Measurements from ENCODE around the gene ATP1A1. TPM values are rescaled to one million over a fixed set of nuclear protein-coding genes. Genes with fewer than 3 reads are reported as not detected.

The ATP1A1 gene
- polyA plus RNA-seq, 1 donor, result 104 TPM

DNA sequence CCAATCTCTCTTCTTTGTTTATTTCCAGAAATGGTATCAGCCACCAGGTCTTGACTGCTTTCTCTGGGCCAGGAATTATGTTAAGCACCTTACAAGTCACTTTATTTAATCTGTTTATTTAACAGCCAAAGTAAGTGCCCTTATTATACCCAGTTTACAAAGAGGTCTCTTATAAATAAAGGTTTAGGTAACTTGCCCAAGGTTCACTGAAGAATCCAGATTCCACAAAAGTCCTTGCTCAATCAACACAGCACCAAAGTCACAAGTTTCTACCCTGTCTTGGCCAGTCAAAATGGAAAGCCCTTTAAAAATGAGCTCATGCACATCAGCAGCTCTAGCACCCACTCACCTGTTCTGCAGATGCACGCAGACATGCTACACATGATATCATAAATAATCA, 28.0 kb upstream of the ATP1A1 start:
- no peak for DNase-seq (ENCODE audit: low read depth)

DNA sequence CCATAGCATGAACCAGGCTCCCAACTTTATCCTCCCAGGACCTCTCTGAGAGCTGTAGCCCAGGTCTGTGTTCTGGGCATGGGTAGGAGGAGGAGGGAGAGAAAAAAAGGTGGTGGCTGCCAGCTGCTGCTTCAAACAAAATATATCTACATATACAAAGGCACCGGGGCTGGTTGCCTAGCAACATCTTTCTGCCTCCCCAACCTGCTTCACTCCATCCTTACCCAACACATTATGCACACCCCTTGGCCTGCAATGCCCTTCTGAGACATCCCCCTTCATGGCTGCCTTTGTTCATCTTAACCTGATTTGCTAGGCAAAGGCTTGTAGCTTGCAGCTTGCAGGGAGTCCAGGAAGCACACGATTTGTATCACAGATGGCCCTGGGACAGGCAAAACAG, 27.2 kb upstream of the ATP1A1 start:
- DNase-seq (ENCODE audit: low read depth), result no peak

DNA sequence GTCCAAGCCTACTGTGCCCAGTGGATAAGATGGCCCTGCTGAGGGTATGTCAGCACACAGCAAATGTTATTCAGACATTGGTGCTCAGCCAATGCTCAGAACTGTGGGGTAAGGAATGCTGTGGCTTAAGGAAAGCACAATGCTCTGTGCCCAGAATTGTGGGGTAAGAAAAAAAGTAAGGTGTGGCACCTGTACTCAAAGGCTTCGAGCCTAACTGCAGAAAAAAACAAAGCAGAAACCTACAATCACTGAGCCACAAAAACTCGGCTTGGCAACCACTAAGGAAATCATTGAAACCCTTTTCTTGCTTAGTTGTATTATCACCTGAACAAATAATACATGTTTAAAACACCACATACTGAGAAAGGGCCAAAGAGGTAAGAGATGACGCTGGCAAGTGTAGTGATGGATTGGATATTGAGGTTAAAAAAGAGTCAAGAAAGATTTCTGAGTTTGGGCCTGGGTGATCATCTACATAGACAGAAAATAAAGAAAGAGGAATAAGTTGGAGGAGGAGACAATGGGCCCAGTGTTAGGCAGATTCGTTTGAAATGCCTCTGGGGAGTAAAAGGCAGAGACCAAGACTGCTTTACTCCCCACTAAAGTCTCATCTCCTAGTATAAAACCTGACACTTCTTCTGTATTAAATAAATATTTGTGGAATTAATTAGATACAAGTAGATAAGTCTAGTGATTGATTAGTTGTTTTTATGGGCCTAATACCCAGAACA, 25.9 kb upstream of the ATP1A1 start:
- no peak for DNase-seq (ENCODE audit: low read depth)

DNA sequence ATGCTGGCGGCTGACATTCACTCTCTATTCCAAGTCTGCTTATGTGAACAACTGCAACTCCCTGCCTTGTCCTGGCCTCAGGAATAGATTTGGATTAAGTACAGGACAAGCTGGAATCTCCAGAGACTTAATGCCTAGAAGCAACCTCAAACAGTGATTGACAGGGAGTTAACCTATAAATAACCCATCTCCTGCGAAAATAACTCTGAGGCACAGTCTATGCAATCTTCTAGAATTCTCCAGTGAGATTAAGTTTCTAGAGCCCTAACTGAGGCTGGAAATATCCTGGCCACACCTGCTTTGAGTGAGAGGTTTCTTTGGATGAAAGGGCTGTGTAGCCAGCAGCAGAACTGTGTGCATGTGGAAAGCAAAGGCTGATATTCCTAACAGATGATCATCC, 25.3 kb upstream of the ATP1A1 start:
- no peak for DNase-seq (ENCODE audit: low read depth)

DNA sequence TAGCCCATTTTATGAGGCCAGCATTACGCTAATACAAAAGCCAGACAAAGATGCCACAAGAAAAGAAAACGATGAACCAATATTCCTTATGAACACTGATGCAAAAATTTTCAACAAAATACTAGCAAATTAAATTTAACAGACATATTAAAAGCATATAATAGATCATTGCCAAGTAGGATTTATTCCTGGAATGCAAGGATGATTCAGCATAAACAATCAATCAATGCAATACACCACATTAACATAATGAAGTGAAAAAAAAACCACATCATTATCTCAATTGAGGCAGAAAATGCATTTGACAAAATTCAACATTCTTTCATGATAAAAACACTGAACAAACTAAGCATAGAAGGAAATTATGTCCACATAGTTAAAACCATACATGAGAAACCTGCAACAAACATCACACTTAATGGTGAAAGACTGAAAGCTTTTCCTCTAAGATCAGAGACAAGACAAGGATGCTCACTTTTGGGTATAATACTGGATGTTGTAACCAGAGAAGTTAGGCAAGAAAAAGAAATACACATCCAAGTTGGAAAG, 22.9 kb upstream of the ATP1A1 start:
- no peak for DNase-seq (ENCODE audit: low read depth)

DNA sequence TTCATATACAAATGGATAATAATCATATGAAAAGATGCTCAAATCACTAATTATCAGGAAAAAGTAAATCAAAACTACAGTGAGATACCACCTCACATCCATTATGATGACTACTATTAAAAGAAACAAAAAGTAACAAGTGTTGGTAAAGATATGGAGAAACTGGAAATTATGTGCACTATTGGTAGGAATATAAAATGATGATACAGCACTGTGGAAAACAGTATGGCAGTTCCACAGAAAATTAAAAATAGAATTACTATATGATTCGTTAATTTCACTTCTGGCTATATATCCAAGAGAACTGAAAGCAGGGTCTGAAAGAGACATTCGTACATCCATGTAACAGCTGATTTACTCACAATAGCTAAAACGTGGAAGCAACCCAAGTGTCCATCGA, 21.1 kb upstream of the ATP1A1 start:
- no peak for DNase-seq (ENCODE audit: low read depth)

DNA sequence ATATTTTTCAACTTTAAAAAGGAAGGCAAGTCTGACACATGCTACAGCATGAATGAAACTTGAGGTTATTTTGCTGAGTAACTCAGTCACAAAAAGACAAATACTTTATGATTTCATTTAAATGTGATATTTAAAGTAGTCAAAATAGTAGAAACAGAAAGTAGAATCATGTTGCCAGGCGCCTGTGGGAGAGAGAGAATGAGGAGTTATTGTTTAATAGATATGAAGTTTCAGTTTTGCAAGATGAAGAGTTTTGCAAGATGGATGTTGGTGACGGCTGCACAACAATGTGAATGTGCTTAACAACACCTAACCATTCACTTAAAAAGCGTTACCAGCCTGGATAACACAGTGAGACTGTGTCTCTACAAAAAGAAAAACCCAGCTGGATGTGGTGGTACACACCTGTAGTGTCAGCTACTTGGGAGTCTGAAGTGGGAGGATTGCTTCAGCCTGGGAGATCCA, 20.7 kb upstream of the ATP1A1 start:
- DNase-seq (ENCODE audit: low read depth), result no peak

DNA sequence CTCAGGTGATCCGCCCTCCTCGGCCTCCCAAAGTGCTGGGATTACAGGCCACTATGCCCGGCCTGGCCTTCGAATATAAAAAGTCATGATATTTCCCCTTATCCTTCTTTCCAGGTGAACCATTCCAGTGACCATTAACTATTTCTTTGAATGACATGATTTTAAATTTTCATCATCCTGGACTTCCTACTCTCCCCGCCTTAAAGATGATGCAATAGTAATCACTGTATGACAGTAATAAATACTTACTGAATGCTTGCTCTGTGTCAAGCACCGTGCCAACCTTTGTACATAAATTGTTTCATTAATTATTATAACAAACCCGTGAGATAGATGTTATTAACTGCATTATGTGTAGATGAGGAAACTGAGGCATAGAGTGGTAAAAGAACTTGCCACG, 19.9 kb upstream of the ATP1A1 start:
- DNase-seq (ENCODE audit: low read depth), result no peak

DNA sequence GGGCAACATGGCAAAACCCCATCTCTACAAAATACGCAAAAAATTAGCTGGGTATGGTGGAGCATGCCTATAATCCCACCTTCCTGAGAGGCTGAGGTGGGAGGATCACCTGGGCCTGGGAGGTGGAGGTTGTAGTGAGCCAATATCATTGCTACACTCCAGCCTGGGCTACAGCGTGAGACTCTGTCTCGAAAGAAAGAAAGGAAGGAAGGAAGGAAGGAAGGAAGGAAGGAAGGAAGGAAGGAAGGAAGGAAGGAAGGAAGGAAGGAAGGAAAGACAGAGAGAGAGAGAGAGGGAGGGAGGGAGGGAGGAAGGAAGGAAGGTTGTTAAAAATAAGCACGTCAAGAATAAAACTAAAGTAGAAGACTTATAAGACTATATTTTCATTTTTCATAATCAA, 17.0 kb upstream of the ATP1A1 start:
- DNase-seq (ENCODE audit: low read depth), result no peak

DNA sequence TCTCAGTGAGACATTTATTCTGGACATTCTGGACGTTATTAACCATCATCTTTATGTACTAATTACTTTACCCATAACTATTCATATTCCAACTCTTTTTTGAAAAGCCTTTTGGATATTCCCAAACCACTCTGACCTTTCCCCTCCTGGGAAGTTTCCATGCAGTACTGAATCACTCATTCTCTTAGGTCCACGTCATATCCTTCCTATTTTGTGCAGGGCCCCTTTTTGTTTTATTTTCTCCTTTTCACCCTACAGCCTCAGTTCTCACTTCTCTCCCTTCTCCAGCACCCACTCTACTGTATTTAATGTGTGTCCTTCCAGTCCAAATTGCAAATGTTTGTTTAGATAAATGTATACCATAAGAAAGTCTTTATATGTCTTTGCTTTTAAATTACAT, 16.4 kb upstream of the ATP1A1 start:
- no peak for DNase-seq (ENCODE audit: low read depth)

DNA sequence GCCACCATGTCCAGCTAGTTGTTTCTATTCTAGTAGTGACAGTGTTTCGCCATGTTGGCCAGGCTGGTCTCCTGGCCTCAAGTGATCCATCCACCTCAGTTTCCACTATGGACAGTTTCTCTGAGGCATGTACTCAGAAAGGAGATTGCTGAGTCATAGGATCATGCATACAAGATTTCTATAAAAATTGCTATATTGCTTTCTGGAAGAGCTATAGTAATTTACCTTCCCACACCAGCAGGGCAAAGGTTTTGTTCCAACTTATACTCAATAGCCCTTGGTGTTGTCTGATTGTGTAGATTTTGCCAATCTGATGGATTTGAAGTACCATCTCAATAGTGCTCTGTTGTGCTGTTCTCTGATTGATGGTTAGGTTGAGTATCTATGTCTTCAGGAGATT, 15.6 kb upstream of the ATP1A1 start:
- DNase-seq (ENCODE audit: low read depth), result no peak

DNA sequence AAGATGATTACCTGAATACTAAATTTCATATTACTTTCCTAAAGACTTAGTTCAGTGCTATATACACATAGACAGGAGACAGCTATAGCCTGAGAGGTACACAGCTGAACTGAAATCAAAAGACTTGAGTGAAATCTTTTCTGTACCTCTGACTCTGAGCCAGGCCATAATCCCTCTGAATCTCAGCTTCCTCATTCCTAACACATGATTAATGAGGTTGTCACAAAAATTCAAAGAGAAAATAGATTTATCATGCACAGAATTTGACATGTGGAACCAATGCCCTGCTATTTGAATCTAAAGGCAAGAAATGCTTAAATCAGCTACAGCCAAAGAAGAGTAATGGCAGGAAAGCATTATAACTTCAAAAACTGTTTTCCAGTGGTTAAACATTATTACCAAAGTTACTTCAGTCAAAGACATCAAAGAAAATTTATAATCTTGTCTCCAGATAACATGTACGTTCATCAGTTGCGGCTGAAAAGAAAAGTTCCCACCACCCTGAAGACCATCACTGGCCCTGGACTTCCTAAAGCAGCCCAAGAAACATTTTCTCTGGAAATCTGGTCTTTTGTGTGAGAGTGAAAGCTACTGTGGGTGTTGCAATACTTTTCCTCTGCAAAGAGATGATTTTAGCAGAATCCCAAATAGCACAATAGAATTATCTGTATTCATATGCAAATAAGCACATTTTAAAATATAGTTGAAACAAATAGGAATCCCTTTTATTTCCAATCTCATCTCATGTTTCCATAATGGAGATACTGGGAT, 13.8 kb upstream of the ATP1A1 start:
- no peak for DNase-seq (ENCODE audit: low read depth)

DNA sequence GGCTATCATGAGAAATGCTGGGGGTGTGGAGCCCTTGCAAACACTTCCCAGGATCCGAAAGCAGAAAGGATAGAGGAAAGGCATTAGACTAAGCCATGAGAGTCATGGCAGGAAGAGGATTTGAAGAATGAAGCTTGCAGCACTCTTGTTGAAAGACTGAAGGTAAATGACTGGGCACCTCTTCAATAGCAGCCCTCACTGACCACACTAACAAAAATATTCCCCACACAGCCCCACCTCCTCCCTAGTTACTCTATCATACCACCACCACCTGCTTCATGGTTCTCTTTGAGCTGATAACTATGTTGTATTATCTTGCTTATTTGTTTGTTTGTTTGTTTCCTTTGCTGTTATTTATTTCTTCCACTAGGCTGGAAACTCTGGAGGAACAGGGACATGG, 13.2 kb upstream of the ATP1A1 start:
- no peak for DNase-seq (ENCODE audit: low read depth)

DNA sequence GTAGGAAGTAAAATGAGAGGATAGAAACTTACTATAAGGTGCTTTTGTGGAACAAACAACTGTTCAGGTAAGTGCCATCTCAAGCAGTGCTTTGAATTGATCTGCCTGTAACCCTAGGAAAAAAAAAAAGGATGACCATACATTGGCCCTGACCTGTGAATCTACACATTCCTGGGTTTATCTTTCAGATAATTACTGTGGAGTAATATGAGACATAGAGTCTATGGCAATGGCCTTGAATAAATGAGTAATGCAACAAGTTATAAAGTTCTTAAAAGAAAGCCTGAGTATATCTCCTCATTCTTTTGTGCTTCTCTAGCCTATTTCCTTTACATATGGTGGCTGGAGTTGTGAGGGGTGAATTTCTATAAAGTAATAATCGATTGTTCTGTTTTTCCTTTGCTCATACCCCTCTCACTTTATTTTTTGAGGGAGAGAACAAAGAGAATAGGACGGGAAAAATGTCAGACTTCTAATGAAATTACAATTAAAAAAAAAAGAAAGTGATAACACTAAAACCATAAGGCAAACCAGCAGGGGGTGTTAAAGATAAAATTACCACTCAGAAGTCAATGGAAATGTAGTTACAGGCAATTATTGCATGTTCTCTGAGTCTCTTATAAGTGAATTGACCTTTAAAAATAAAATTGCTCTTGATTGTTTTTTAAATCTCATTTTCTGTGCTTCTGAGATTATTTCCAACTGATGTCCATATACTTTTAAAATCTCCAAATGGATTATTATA, 12.4 kb upstream of the ATP1A1 start:
- no peak for DNase-seq (ENCODE audit: low read depth)

DNA sequence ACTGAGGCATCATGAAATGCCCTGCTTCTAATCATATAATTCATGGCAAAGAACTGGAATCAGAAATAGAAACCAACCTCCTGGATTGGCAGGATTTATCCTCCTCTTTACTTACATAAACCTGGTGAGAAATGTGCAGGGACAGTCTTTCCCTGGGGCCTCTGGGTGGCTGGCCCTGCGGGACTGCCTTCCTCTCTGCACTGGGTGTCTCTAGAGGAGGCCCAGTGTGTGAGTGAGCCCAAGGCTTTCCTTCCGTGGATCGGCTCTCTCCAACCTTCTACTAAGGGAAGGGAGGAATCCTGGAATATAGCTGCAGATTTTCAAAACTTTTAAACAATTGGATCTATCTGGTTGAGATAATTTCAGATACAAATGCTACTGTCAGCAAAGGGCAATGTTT, 11.4 kb upstream of the ATP1A1 start:
- DNase-seq (ENCODE audit: low read depth), result no peak

DNA sequence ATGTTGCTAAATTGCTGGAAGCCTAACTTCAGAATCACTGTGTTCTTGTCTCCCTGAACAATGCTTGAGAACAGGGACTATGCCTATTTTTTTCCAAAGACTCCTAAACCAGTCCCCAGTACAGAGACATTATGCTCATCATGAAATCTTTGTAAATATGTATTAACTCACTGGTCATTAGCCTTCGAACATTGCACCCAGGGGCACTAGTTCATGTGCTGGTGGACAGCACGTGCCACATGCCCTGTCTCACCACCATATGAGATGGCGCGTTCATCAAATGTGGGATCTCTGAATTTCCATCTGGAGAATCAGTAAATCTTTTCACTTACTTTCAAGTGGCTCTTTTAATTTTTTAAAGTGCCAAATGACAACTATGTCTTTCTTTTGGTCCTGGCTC, 11.0 kb upstream of the ATP1A1 start:
- DNase-seq (ENCODE audit: low read depth), result no peak

DNA sequence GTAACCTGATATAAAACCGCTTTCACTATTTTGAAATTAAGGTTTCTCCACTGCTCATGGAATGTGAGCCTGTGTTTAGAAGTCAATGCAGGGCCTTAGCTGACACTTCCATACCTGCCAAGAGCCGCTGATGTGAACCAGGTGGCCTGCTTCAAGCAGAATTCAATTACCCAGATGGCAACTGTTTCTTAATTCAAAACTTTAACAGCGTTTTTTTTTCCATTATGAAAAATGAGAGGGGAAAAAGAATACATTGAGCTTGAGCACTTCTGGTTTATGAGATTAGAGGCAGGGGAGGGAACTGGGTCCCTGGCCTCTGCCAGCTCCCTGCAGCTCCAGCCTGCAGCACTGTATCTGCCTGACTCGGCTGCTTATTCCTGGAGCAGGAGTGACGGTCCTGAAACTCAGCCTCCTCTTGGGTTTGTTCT, 7.7 kb upstream of the ATP1A1 start:
- DNase-seq (ENCODE audit: low read depth), result no peak

DNA sequence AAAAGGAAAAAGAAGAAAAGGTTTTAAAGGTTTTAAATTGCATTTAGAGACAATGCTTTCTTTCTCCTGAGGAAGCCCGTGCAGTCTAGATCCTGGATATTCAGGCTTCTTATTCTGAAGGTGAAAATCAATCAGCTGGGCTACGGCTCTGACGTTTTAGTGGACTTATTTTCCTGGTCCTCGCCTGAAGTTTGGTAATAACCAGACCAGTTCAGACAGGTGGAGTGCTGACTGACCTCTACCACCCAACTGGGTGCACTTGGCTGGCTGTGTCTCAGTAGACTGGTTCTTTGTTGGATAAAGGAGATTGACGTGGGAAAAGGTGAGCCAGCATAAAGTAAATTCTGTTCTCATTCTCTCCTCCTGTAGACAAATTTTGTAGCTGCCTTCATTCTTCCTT, 7.2 kb upstream of the ATP1A1 start:
- DNase-seq (ENCODE audit: low read depth), result no peak

DNA sequence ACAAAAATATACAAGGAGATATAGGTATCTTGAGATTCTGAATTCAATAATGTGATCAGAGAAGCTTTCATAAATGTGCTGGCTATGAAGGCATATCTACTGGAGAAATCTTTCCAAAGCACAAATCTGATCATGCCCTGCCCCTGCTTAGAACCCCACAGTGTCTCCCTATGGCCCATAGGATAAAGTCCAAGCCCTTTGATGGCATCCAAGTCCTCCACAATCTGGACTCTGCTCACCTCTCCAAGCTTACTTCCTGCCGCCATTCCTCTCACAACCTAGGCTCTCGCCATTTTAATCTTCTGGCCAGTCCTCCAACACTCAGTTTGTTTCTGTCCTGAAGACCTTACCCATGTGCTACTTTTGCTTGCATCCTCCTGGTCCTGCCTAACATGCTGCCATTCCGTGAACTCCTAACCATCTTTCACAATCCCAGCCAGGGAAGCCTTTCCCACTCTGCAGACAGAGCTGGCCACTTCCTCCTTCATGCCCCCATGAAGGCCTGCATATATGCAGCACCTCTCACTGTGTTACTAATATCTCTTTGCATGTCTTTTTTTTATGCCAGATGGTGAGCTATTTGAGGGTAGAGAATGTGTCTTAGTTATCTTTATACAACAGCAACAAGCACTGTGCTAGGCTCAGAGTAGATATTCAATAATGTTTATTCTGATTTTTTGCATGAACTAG, 5.6 kb upstream of the ATP1A1 start:
- no peak for DNase-seq (ENCODE audit: low read depth)

DNA sequence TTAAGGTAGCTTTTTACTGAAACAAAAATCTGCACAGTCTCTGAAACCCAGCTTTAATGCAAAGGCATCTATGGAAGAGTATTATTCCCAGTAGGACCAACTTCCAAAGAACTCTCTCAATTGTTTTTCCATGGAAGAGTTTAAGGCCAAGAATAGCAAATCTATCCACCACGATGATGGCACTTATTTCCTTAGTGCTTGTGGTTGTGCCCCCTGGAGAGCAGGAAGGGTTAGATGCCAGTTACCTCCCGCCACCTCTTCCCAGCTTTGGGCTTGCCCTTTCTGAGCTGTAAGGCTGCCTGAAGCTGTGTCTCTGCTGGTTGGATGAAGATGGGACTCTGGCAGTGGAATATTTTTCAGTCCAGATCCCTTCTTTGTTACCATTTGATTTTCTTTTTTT, 4.8 kb upstream of the ATP1A1 start:
- no peak for DNase-seq (ENCODE audit: low read depth)

DNA sequence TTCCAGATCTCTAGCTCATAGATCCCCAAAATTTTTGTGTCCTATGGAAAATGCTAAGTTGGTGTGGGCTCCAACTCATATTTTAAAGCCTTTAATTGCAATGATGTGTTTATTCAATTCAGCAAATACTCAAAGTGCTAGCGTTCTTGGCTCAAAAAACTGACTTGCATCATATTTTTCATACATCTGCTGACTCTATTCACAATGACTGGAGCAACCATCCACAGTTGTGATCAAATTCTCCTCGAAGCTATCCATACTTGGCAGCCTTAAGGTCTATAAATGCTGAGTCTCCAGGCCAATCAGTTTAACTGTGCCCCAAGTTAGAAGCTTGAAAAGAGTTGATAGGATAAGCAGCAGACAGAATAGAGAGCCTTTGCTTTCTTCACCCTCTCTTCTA, 2.9 kb upstream of the ATP1A1 start:
- DNase-seq (ENCODE audit: low read depth), result no peak

DNA sequence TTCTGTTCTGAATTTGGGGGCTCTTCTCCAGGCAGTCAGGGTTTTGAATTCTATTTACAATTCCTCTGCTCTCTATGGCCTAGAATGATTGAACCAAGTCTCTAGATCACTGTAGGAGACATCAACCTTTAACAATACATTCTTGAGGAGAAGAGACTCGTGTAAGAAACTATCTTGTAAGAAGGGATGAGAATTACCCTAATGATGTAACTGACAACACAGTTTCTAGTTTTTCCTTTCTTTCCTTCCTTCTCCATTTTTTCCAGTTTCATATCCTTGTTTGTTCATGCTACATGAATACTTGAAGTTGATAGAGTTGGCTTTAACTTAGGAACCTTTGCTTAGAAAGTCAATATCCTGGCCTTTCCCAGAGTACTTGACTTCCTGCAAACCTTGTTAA, 1.3 kb upstream of the ATP1A1 start:
- DNase-seq (ENCODE audit: low read depth), result no peak

Data from forelimb muscle (tissue), 1 donor.